ENCODE results near the gene PCDH9. TPM values are rescaled to one million over a fixed set of nuclear protein-coding genes. Genes with fewer than 3 reads are reported as not detected.

Gene PCDH9, protein sequence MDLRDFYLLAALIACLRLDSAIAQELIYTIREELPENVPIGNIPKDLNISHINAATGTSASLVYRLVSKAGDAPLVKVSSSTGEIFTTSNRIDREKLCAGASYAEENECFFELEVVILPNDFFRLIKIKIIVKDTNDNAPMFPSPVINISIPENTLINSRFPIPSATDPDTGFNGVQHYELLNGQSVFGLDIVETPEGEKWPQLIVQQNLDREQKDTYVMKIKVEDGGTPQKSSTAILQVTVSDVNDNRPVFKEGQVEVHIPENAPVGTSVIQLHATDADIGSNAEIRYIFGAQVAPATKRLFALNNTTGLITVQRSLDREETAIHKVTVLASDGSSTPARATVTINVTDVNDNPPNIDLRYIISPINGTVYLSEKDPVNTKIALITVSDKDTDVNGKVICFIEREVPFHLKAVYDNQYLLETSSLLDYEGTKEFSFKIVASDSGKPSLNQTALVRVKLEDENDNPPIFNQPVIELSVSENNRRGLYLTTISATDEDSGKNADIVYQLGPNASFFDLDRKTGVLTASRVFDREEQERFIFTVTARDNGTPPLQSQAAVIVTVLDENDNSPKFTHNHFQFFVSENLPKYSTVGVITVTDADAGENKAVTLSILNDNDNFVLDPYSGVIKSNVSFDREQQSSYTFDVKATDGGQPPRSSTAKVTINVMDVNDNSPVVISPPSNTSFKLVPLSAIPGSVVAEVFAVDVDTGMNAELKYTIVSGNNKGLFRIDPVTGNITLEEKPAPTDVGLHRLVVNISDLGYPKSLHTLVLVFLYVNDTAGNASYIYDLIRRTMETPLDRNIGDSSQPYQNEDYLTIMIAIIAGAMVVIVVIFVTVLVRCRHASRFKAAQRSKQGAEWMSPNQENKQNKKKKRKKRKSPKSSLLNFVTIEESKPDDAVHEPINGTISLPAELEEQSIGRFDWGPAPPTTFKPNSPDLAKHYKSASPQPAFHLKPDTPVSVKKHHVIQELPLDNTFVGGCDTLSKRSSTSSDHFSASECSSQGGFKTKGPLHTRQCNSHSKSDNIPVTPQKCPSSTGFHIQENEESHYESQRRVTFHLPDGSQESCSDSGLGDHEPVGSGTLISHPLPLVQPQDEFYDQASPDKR (N-terminal part only)
- total RNA-seq (2022) (7.2 and 10.1 TPM in 2 replicates), Bru-seq, nascent RNA (percentile 47 among the genes with signal in this experiment), BruChase-seq, experiment 1, labeled RNA remaining after a 6-hour chase (percentile 59 among the genes with signal in this experiment), BruChase-seq, experiment 2, labeled RNA remaining after a 2-hour chase (percentile 62 among the genes with signal in this experiment)
- long read RNA-seq, full-length matches to known transcripts, result 4 of 10 reads
- long read RNA-seq, partial matches to known transcripts, result 0 of 10 reads
- long read RNA-seq, other reads (novel, unspliced or antisense), result 6 of 10 reads

DNA sequence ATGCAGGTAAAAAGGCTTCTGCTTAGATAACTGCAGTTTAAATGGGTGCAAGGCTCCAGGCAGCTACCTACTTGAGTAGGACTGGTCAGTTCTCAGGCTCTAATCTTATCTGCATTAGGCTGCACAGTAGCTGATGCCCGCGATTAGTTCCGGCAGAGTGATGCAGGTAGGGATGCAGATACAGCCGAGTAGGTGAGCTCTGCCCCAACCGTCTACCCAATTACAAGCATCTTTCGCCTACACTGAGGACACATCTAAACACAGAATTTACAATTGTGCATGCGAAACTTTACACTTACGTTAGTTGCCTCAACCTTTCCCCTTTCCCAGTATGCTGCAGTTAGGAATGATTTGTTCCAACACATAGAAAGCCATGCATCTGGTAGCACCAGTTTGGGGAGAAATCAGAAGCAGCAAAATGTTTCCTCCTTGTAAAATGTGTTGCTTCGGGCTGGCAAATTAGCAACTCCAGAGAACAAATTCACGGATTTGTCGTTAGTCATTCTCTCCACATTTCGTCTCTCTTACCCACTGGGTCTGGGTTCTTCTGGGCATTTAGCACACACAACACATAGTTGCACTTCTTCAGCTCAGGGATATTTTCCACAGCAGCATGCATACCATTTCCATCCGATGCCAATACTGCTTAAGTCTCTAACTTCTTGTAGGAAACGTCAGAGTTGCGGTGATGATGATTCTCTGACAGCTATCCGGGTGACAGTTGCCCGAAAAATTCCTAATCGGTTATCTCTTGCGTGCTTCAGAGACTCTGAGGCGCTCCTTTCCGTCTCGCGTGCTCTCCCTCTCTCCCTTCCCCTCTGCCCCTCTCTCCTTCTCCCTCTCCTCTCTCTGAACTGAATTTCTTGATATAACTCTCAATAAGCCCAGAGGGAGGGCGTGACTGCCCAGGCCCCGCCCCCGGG lies at the start of gene PCDH9:
TSS of gene PCDH9 (minus strand) at position 856 of the 923 bp plus-strand sequence. CDS start 1,896 bp downstream, outside the sequence.
- Mint-ChIP-seq H3K4me1 (ENCODE audit: insufficient read depth, unreplicated experiment) (peaks cover 21% of the 10 kb centered on the region), H3K4me3 (ENCODE audit: unreplicated experiment) (no peak within 1 kb of the TSS), H3K27me3 (ENCODE audit: insufficient read depth, unreplicated experiment) (no peaks in the 10 kb centered on the region), H3K27ac (ENCODE audit: low read depth, unreplicated experiment) (no peak within 1 kb of the TSS), H3K9me3 (ENCODE audit: unreplicated experiment) (no peaks in the 10 kb centered on the region), H3K36me3 (ENCODE audit: insufficient read depth, unreplicated experiment) (peaks cover 22% of the 10 kb centered on the region)
- BruUV-seq (replicated peaks), result TSS peak; percentile 71
- TF ChIP-seq, protein P1, sequence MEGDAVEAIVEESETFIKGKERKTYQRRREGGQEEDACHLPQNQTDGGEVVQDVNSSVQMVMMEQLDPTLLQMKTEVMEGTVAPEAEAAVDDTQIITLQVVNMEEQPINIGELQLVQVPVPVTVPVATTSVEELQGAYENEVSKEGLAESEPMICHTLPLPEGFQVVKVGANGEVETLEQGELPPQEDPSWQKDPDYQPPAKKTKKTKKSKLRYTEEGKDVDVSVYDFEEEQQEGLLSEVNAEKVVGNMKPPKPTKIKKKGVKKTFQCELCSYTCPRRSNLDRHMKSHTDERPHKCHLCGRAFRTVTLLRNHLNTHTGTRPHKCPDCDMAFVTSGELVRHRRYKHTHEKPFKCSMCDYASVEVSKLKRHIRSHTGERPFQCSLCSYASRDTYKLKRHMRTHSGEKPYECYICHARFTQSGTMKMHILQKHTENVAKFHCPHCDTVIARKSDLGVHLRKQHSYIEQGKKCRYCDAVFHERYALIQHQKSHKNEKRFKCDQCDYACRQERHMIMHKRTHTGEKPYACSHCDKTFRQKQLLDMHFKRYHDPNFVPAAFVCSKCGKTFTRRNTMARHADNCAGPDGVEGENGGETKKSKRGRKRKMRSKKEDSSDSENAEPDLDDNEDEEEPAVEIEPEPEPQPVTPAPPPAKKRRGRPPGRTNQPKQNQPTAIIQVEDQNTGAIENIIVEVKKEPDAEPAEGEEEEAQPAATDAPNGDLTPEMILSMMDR (IDR thresholded peaks at IDR 0.05; ENCODE audit: unreplicated experiment), result no peak
- no peak for DNase-seq (ENCODE audit: unreplicated experiment)
- intact Hi-C loops (cut with micrococcal nuclease), result loop anchor here (2.0 to 10.0 kb wide), 4 partner anchors 178 to 1697 kb away; no protein-coding TSS in a partner anchor
- ChIA-PET POLR2A (interaction anchor here (0.6 to 1.5 kb wide), 13 partner anchors 9 to 737 kb away, joined by 3 to 6 read pairs (median 3); no protein-coding TSS in a partner anchor), CTCF (interaction anchor here (1.1 to 1.8 kb wide), 5 partner anchors 9 to 1573 kb away, joined by 3 to 6 read pairs (median 4); no protein-coding TSS in a partner anchor)

DNA sequence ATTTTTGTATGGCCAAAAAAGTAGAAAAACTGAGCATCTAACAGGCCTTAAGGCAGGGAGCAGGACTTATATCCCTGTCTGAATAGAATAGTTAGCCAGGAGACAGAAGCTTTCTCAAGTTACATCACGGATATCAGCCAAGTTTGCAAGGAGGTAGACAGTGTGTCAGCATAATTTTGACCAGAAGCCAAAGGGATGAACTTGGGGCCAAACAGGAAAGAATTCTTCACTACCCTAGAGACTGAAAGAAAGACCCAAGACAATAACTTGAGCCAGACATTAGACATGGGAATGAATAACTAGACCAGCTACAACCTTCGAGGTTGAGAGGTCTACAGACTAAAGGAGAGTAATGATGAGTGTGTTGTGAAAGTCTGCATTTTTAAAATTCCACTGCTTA lies 48.1 kb upstream of the PCDH9 start:
- ChIA-PET POLR2A (interaction anchor here (0.7 kb wide), 1 partner anchor 29 kb away, joined by 4 read pairs; no protein-coding TSS in a partner anchor), CTCF (no interaction called here)
- DNase-seq (ENCODE audit: unreplicated experiment), result peak; percentile 66
- Mint-ChIP-seq H3K27ac (ENCODE audit: low read depth, unreplicated experiment) (peak overlapping the region; percentile 46), H3K27me3 (ENCODE audit: insufficient read depth, unreplicated experiment) (no peaks in the 10 kb centered on the region), H3K4me3 (ENCODE audit: unreplicated experiment) (no peak overlapping the region), H3K4me1 (ENCODE audit: insufficient read depth, unreplicated experiment) (no peaks in the 10 kb centered on the region), H3K9me3 (ENCODE audit: unreplicated experiment) (peaks cover 7% of the 10 kb centered on the region), H3K36me3 (ENCODE audit: insufficient read depth, unreplicated experiment) (no peaks in the 10 kb centered on the region)
- intact Hi-C loops (cut with micrococcal nuclease), result no loop called here
- TF ChIP-seq, protein P1 (IDR thresholded peaks at IDR 0.05; ENCODE audit: unreplicated experiment), result no peak
- no TSS peak for BruUV-seq (replicated peaks)

DNA sequence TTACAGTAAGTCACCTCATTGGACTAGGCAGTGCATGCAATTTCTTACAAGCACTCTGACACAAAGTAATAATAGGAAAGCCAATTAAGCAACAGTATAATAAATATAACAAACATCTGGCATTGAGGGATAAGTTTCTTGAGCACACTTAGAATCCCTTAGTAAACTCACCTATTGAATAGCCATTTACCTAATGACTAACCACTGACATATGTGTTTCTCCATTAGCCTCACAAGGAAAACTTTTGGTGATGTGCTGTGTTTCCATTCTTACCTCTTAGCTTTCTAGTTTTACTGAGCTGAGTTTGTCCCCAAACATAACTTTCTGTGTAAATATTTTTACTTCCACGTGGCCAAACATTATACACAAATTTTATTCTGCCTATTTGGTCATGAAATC lies 47.4 kb upstream of the PCDH9 start:
- H3K27ac Mint-ChIP-seq (ENCODE audit: low read depth, unreplicated experiment), result peak overlapping the region; percentile 46
- no peaks in the 10 kb centered on the region for H3K27me3 Mint-ChIP-seq (ENCODE audit: insufficient read depth, unreplicated experiment)
- TF ChIP-seq, protein P1 (IDR thresholded peaks at IDR 0.05; ENCODE audit: unreplicated experiment), result no peak
- no peaks in the 10 kb centered on the region for H3K36me3 Mint-ChIP-seq (ENCODE audit: insufficient read depth, unreplicated experiment)
- intact Hi-C loops (cut with micrococcal nuclease), result no loop called here
- no peak for DNase-seq (ENCODE audit: unreplicated experiment)
- H3K4me3 Mint-ChIP-seq (ENCODE audit: unreplicated experiment), result no peak overlapping the region
- H3K9me3 Mint-ChIP-seq (ENCODE audit: unreplicated experiment), result peaks cover 7% of the 10 kb centered on the region
- H3K4me1 Mint-ChIP-seq (ENCODE audit: insufficient read depth, unreplicated experiment), result no peaks in the 10 kb centered on the region
- ChIA-PET POLR2A (interaction anchor here (0.7 kb wide), 1 partner anchor 29 kb away, joined by 4 read pairs; no protein-coding TSS in a partner anchor), CTCF (no interaction called here)
- no TSS peak for BruUV-seq (replicated peaks)

All from MCF 10A (cell line).